ENCODE results near the gene KCMF1. TPM values are rescaled to one million over a fixed set of nuclear protein-coding genes. Genes with fewer than 3 reads are reported as not detected.

The KCMF1 gene
- polyA plus RNA-seq, 2 of the 4 experiments (the other 2 are of a cell fraction), result 77.8 to 221 TPM

DNA sequence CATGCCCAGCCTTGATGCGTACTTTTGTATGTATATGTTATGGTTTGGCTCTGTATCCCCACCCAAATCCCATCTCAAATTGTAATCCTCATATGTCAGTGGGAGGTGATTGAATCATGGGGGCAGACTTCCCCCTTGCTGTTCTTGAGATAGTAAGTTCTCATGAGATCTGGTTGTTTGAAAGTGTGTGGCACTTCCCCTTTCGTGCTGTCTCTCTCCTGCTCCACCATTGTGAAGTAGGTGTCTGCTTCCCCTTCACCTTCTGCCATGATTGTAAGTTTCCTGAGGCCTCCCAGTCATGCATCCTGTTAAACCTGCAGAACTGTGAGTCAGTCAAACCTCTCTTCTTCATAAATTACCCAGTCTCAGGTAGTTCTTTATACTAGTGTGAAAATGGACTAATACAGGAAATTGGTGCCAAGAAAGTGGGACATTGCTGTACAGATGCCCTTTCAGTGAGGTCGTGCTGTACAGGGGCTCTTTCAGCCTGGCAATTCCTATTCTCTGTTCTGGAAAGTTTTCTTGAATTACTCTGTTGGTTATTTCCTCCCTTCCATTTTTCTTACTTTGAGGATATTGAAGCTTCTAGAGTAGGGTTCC, 38.2 kb downstream of the KCMF1 start (continued):
- TF ChIP-seq, protein P1, sequence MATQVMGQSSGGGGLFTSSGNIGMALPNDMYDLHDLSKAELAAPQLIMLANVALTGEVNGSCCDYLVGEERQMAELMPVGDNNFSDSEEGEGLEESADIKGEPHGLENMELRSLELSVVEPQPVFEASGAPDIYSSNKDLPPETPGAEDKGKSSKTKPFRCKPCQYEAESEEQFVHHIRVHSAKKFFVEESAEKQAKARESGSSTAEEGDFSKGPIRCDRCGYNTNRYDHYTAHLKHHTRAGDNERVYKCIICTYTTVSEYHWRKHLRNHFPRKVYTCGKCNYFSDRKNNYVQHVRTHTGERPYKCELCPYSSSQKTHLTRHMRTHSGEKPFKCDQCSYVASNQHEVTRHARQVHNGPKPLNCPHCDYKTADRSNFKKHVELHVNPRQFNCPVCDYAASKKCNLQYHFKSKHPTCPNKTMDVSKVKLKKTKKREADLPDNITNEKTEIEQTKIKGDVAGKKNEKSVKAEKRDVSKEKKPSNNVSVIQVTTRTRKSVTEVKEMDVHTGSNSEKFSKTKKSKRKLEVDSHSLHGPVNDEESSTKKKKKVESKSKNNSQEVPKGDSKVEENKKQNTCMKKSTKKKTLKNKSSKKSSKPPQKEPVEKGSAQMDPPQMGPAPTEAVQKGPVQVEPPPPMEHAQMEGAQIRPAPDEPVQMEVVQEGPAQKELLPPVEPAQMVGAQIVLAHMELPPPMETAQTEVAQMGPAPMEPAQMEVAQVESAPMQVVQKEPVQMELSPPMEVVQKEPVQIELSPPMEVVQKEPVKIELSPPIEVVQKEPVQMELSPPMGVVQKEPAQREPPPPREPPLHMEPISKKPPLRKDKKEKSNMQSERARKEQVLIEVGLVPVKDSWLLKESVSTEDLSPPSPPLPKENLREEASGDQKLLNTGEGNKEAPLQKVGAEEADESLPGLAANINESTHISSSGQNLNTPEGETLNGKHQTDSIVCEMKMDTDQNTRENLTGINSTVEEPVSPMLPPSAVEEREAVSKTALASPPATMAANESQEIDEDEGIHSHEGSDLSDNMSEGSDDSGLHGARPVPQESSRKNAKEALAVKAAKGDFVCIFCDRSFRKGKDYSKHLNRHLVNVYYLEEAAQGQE (IDR thresholded peaks at IDR 0.05), result no peak
- no peak for TF ChIP-seq NPAS2 (CRISPR knock-in tag; IDR thresholded peaks at IDR 0.05; ENCODE audit: borderline replicate concordance)

DNA sequence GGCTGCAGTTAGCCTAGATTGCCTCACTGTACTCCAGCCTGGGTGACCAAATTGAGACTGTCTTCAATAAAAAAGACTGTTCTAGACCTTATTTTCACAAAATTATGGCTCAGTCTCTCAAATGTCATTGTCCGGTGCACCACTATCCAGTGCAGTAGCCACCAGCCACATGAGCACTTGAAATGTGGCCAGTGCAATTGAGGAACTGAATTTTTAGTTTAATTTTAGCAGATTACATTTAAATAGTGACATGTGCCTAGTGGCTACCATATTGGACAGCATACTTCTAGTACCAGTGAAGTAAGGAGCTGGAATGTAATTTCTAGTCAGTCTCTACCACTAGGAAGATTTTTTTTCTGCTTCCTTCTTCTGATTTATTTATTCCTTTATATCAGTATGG, 39.4 kb downstream of the KCMF1 start:
- FAIRE-seq (no peak), ATAC-seq (no peak), DNase-seq (ENCODE audit: low read depth in 1 of 2, low spot score in 1 of 2) (no peak)
- H3K9me3 ChIP-seq, result no peaks in the 10 kb centered on the region
- no peak for TF ChIP-seq NFE2L2 (conservative IDR thresholded peaks at IDR 0.05; ENCODE audit: low read length)
- TF ChIP-seq ZFP36 (IDR thresholded peaks at IDR 0.05; ENCODE audit: borderline replicate concordance, partially characterized antibody), result no peak
- no peak for TF ChIP-seq RAD21 (conservative IDR thresholded peaks at IDR 0.05 in 1 of 2, IDR thresholded peaks at IDR 0.05 in 1 of 2)
- TF ChIP-seq SMC3 (IDR thresholded peaks at IDR 0.05), result no peak
- TF ChIP-seq PHF8 (IDR thresholded peaks at IDR 0.05; ENCODE audit: borderline replicate concordance, low read depth), result no peak
- TF ChIP-seq RFX5 (IDR thresholded peaks at IDR 0.05), result no peak
- no peak for TF ChIP-seq MAFK (IDR thresholded peaks at IDR 0.05; ENCODE audit: partially characterized antibody)
- no peak for TF ChIP-seq RCOR1 (IDR thresholded peaks at IDR 0.05; ENCODE audit: low read depth, low read length)
- no peak for TF ChIP-seq HDAC2 (IDR thresholded peaks at IDR 0.05)
- no peak for TF ChIP-seq TP53 (CRISPR knock-in tag; IDR thresholded peaks at IDR 0.05)
- TF ChIP-seq, protein P1 (IDR thresholded peaks at IDR 0.05), result no peak
- TF ChIP-seq, protein P2, sequence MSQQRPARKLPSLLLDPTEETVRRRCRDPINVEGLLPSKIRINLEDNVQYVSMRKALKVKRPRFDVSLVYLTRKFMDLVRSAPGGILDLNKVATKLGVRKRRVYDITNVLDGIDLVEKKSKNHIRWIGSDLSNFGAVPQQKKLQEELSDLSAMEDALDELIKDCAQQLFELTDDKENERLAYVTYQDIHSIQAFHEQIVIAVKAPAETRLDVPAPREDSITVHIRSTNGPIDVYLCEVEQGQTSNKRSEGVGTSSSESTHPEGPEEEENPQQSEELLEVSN (IDR thresholded peaks at IDR 0.05; ENCODE audit: borderline replicate concordance, low read depth), result no peak
- TF ChIP-seq JUNB (IDR thresholded peaks at IDR 0.05), result no peak
- no peak for TF ChIP-seq CHD4 (IDR thresholded peaks at IDR 0.05; ENCODE audit: borderline replicate concordance)
- 91% methylated on average over 1 of the region's 1 CpG for WGBS (ENCODE audit: missing lambda C conversion rate)
- no peak overlapping the region for H3K4me3 ChIP-seq
- H3K27ac ChIP-seq, result no peak overlapping the region
- ChIA-PET CTCF (interaction anchor here (0.9 to 3.9 kb wide), 3 partner anchors 9 to 84 kb away, joined by 3 to 22 read pairs (median 6); no protein-coding TSS in a partner anchor), POLR2A (interaction anchor here (1.0 kb wide), 1 partner anchor 52 kb away, joined by 3 read pairs; no protein-coding TSS in a partner anchor)
- H3K4me2 ChIP-seq, result peak overlapping the region; percentile 16; the same call in 1 of the 3 replicates
- H3K4me1 ChIP-seq, result peaks cover 56% of the 10 kb centered on the region
